Activated CD4-positive, alpha-beta memory T cell treated with anti-CD3 and anti-CD28 coated beads for 36 hours (primary cell): ENCODE measurements around the gene LRMDA. TPM values are rescaled to one million over a fixed set of nuclear protein-coding genes. Genes with fewer than 3 reads are reported as not detected.

Experiments used
- CTCF ChIA-PET: fragments of 350-600 bp; sonication (Branson Sonifier 250); formaldehyde crosslinking; loops from one replicate; lab custom pipeline; 2021; ENCODE audit warnings: antibody characterized with exemption, inconsistent platforms; lab: Charles Lee
- POLR2A ChIA-PET: fragments of 350-600 bp; sonication (Branson Sonifier 250); formaldehyde crosslinking; loops from one replicate; lab custom pipeline; 2021; ENCODE audit warnings: antibody characterized with exemption; lab: Charles Lee
- DNase-seq: peaks from one replicate; pipeline ENCODE4 v3.0.0-alpha.2; 2020
- H3K27ac Mint-ChIP-seq: one replicate; pipeline ENCODE4 v1.8.0; 2021; ENCODE audit warnings: mixed read lengths
- H3K27me3 Mint-ChIP-seq: one replicate; pipeline ENCODE4 v1.8.0; 2021; ENCODE audit warnings: mixed read lengths
- H3K36me3 Mint-ChIP-seq: one replicate; pipeline ENCODE4 v1.8.0; 2021; ENCODE audit warnings: mixed read lengths
- H3K4me1 Mint-ChIP-seq: one replicate; pipeline ENCODE4 v1.8.0; 2021; ENCODE audit warnings: low read depth, mixed read lengths
- H3K4me3 Mint-ChIP-seq: one replicate; pipeline ENCODE4 v1.8.0; 2021; ENCODE audit warnings: mild to moderate bottlenecking, mixed read lengths
- H3K9me3 Mint-ChIP-seq: one replicate; pipeline ENCODE4 v1.8.0; 2021; ENCODE audit warnings: mixed read lengths
- intact Hi-C: fragments of 100-400 bp; cut with micrococcal nuclease; formaldehyde crosslinking; loops from one replicate; pipeline ENCODE4 v1.15.1; 2023
- total RNA-seq, 2 experiments: library from RNA; stranded (reverse); gene quantifications; one replicate each; pipeline ENCODE4 v1.2.3, GENCODE V29; 2021

Gene LRMDA
- total RNA-seq, 2 experiments from 2014 or later, result not detected

DNA sequence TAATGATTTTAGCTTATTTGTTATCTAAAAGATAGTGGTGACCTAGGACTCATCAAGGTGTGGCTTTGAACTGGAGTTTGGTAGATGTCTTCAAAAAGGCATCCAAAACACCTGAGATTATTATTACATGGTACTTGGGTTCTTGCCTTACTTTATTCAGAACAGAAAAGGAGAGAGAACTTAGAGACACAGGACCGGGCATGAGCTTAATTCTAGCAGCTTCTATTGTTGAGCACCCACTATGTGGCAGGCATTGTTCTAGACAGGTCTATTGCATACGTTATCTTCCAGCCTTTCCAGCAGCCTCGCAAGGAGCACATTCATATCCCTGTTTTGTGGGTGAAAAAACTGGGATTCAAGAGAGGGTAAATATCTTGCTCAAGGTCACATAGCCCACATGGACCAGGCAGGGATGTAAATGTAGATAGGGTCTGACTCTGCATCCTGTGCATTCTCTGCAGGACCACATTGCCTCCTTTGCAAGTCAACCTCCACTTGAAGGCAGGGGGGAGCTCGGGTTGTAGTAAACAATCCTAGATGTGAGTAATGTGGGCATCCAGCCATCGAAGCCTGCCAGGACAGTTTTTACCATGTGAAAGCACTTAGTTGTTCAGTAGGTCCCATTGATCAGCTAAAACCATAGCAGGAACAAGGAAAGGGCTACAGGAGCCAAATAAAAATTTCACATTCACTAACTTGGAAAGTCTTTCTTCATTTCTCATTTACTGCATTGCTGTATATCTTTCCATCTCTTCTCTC is 551.4 kb downstream of the LRMDA start:
- no peaks in the 10 kb centered on the region for H3K9me3 Mint-ChIP-seq
- POLR2A ChIA-PET, result no interaction called here
- no peak overlapping the region for H3K4me3 Mint-ChIP-seq
- DNase-seq, result no peak
- intact Hi-C loops, result no loop called here
- H3K36me3 Mint-ChIP-seq, result no peaks in the 10 kb centered on the region
- H3K27ac Mint-ChIP-seq, result no peak overlapping the region
- no peaks in the 10 kb centered on the region for H3K27me3 Mint-ChIP-seq
- no peaks in the 10 kb centered on the region for H3K4me1 Mint-ChIP-seq
- CTCF ChIA-PET, result no interaction called here

- intact Hi-C loops, result no loop called here
- no peak for DNase-seq
- Mint-ChIP-seq H3K27me3 (no peaks in the 10 kb centered on the region), H3K4me3 (no peak overlapping the region), H3K27ac (no peak overlapping the region), H3K36me3 (no peaks in the 10 kb centered on the region), H3K4me1 (no peaks in the 10 kb centered on the region), H3K9me3 (no peaks in the 10 kb centered on the region)
- CTCF ChIA-PET, result no interaction called here
- POLR2A ChIA-PET, result no interaction called here
Observed at GRCh38 chr10:75984067-75984466, 552.6 kb downstream of the LRMDA start.

- POLR2A ChIA-PET, result no interaction called here
- CTCF ChIA-PET, result no interaction called here
- DNase-seq, result no peak
- Mint-ChIP-seq H3K27ac (no peak overlapping the region), H3K4me1 (no peaks in the 10 kb centered on the region), H3K9me3 (no peaks in the 10 kb centered on the region), H3K36me3 (no peaks in the 10 kb centered on the region), H3K27me3 (no peaks in the 10 kb centered on the region), H3K4me3 (no peak overlapping the region)
- intact Hi-C loops, result no loop called here
Observed at GRCh38 chr10:75987616-75988015, 556.2 kb downstream of the LRMDA start.

DNA sequence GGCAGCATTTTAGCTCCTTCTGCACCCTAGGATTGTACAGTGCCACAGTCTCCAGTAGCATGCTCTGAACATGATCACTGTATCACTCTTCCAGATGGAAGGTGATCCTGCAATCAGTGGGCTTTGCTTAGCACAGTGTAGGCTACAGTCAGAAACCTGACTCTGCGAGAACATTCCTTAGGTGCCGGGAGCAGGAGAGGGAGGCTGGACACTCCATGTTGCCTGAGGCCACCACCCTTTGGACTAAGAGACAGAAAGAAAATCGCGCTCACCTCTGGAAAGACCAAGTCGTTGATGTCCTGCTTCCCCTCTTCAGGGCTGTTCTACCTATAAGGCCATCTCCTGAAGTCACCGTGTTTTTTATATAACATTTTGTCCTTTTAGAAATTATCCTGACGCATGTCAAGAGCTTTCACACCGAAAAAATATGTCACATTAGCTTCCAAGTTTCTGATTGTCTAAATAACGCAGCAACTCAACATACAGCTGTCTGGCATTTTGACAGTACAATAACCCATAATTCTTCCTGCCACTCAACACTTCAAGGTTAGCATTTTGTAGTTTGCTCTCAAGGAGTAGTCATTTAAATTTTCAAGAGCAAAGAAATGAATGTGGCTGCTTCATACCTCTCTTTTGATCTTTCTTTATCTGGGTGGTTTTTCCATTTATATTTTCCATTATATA is 563.1 kb downstream of the LRMDA start:
- H3K27me3 Mint-ChIP-seq, result no peaks in the 10 kb centered on the region
- H3K4me3 Mint-ChIP-seq, result no peak overlapping the region
- ChIA-PET POLR2A (no interaction called here), CTCF (no interaction called here)
- intact Hi-C loops, result no loop called here
- H3K27ac Mint-ChIP-seq, result no peak overlapping the region
- H3K36me3 Mint-ChIP-seq, result no peaks in the 10 kb centered on the region
- H3K4me1 Mint-ChIP-seq, result no peaks in the 10 kb centered on the region
- no peak for DNase-seq
- H3K9me3 Mint-ChIP-seq, result no peaks in the 10 kb centered on the region

- Mint-ChIP-seq H3K27me3 (no peaks in the 10 kb centered on the region), H3K9me3 (no peaks in the 10 kb centered on the region), H3K4me3 (no peak overlapping the region), H3K27ac (no peak overlapping the region), H3K36me3 (no peaks in the 10 kb centered on the region), H3K4me1 (no peaks in the 10 kb centered on the region)
- intact Hi-C loops, result no loop called here
- ChIA-PET CTCF (no interaction called here), POLR2A (no interaction called here)
- DNase-seq, result no peak
Observed at GRCh38 chr10:75995041-75995430, 563.6 kb downstream of the LRMDA start.

DNA sequence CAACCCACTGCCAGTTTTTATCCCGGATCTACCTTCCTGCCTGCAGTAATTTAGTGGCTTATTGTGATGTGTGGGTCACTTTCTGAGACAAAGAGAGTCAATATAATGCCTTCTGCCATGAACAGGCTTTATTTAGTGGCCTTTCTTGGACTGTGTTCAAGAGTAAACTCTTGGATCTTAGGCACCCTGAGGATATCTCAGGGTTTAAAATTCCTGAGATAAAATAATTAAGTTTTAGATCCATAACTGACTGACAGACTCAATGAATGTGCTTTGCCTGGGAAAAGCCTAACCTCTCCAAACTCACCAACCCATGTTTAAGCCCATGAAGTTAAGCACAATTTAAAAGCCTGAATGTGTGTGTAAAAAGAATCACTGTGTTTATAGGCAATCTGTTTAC is 564.3 kb downstream of the LRMDA start:
- no peaks in the 10 kb centered on the region for H3K27me3 Mint-ChIP-seq
- no peak overlapping the region for H3K4me3 Mint-ChIP-seq
- no peaks in the 10 kb centered on the region for H3K9me3 Mint-ChIP-seq
- intact Hi-C loops, result no loop called here
- POLR2A ChIA-PET, result no interaction called here
- H3K36me3 Mint-ChIP-seq, result no peaks in the 10 kb centered on the region
- CTCF ChIA-PET, result no interaction called here
- DNase-seq, result no peak
- H3K4me1 Mint-ChIP-seq, result no peaks in the 10 kb centered on the region
- H3K27ac Mint-ChIP-seq, result no peak overlapping the region

DNA sequence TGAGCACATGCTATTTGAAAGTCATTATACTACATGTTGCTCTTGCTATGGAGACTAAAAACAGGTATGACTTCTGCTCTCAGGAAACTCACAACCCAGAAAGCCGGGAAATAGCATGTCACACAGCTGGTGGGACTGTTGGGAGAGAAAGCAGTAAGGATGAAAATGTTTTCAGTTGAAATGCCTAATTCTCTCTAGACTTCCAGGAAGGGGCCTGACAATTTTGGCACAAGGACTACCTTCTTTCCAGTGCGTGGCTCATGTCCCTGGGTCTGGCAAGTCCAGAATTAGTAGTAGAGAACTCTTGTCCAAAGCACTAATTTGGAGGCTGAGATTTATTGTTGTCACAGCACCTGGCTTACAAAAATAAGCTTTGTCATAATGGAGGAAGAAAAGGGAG is 567.6 kb downstream of the LRMDA start:
- POLR2A ChIA-PET, result no interaction called here

DNA sequence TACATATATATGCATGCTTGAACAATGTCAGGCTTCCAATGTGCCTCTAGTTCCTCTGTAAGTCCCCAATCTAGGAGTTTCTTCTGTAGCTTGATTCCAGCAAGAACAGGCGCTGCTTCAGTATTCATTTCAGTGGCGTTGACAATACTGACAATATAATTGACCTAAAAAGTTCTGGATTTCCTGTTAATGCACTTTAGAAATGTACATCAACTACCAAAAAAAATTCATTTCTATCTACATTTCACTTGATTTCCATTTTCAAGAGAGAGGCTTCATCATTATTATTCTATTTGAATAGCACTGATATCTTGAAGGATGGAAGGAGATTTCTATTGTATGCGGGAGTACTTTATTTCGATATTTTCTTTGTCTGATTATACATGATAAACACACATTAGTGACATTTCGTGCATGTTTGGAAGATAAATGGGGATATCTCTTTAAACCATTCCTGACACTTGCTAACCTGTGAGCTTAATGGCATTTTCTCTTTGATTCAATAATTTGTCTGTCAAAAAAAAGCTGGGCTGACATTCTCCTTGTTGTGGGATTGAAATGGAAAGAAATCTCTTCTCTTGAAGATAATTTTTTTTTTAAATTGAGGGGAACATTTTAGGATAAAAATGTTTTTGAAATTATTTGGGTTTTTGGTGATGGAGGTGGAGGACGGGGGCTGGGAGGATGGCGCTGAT is 568.2 kb downstream of the LRMDA start:
- no peak for DNase-seq
- Mint-ChIP-seq H3K27me3 (no peaks in the 10 kb centered on the region), H3K9me3 (no peaks in the 10 kb centered on the region), H3K36me3 (no peaks in the 10 kb centered on the region), H3K4me3 (no peak overlapping the region), H3K4me1 (no peaks in the 10 kb centered on the region), H3K27ac (no peak overlapping the region)
- intact Hi-C loops, result no loop called here
- ChIA-PET POLR2A (no interaction called here), CTCF (no interaction called here)

More for the DNA sequence above, 567.6 kb downstream of the LRMDA start:
- intact Hi-C loops, result no loop called here
- H3K27ac Mint-ChIP-seq, result no peak overlapping the region
- no peaks in the 10 kb centered on the region for H3K27me3 Mint-ChIP-seq
- CTCF ChIA-PET, result no interaction called here
- H3K9me3 Mint-ChIP-seq, result no peaks in the 10 kb centered on the region
- H3K36me3 Mint-ChIP-seq, result no peaks in the 10 kb centered on the region
- DNase-seq, result no peak
- no peaks in the 10 kb centered on the region for H3K4me1 Mint-ChIP-seq
- no peak overlapping the region for H3K4me3 Mint-ChIP-seq

DNA sequence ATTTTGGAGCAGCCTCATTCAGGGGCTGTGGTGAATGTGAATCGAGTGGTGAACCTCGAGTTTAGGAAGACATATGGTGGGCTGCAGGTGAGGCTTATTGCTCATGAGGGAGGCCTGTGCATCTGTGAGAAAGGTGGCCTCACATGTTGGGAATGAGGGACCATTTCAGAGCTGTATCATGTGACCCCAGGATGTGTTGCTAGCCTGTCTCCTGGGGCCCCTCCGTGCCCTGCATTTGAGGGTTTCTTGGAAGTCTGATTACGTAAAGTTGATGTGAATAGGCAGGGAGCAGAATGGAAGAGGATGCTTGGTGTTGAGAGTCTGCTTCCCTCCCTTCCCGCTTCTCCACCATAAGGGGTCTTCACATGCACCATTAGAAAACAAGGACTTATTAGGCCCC is 569.1 kb downstream of the LRMDA start:
- no peaks in the 10 kb centered on the region for H3K9me3 Mint-ChIP-seq
- DNase-seq, result no peak
- ChIA-PET POLR2A (no interaction called here), CTCF (no interaction called here)
- intact Hi-C loops, result no loop called here
- no peaks in the 10 kb centered on the region for H3K4me1 Mint-ChIP-seq
- no peaks in the 10 kb centered on the region for H3K36me3 Mint-ChIP-seq
- no peaks in the 10 kb centered on the region for H3K27me3 Mint-ChIP-seq
- H3K4me3 Mint-ChIP-seq, result no peak overlapping the region
- H3K27ac Mint-ChIP-seq, result no peak overlapping the region

GRCh38 chr10:76001019-76001418 is 569.6 kb downstream of the LRMDA start:
- intact Hi-C loops, result no loop called here
- Mint-ChIP-seq H3K4me3 (no peak overlapping the region), H3K27me3 (no peaks in the 10 kb centered on the region), H3K36me3 (no peaks in the 10 kb centered on the region), H3K27ac (no peak overlapping the region), H3K4me1 (no peaks in the 10 kb centered on the region), H3K9me3 (no peaks in the 10 kb centered on the region)
- DNase-seq, result no peak
- ChIA-PET CTCF (no interaction called here), POLR2A (no interaction called here)

DNA sequence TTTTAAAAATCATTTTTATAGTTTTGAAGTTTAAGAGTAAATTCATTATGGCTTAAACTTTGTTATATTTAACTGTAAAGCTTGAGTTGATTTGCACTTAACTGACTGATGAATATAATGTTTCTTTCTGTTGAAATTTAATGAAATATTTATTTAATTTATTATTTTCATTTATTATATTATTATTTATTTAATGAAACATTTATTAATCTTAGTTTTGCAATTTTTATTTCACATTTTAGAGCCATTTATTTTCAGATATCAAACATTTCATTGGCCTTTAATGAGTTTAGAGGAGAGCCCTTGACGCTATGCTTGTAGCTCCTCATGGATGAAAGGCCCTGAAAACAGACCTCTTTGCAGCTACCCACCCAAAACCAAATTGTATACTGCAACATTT is 570.0 kb downstream of the LRMDA start:
- Mint-ChIP-seq H3K27me3 (no peaks in the 10 kb centered on the region), H3K27ac (no peak overlapping the region), H3K36me3 (no peaks in the 10 kb centered on the region), H3K4me1 (no peaks in the 10 kb centered on the region), H3K9me3 (no peaks in the 10 kb centered on the region), H3K4me3 (no peak overlapping the region)
- CTCF ChIA-PET, result no interaction called here
- DNase-seq, result no peak
- intact Hi-C loops, result no loop called here
- POLR2A ChIA-PET, result no interaction called here

GRCh38 chr10:76002262-76002854 is 570.9 kb downstream of the LRMDA start:
- Mint-ChIP-seq H3K9me3 (no peaks in the 10 kb centered on the region), H3K4me1 (no peaks in the 10 kb centered on the region), H3K27ac (no peak overlapping the region), H3K4me3 (no peak overlapping the region), H3K27me3 (no peaks in the 10 kb centered on the region), H3K36me3 (no peaks in the 10 kb centered on the region)
- ChIA-PET POLR2A (no interaction called here), CTCF (no interaction called here)
- no peak for DNase-seq
- intact Hi-C loops, result no loop called here
